CD14-positive monocyte (primary cell): ENCODE measurements around the gene CBLIF. TPM values are rescaled to one million over a fixed set of nuclear protein-coding genes. Genes with fewer than 3 reads are reported as not detected.
A peak's percentile ranks its signal among the peaks of the same experiment; 100 is the strongest.

Experiments
- DNase-seq, 3 donors: peaks; one replicate each; pipeline ENCODE4 v3.0.0-alpha.2; 2011 to 2022
- H2AFZ ChIP-seq: 2 replicates; pipeline ENCODE4 v1.6.0; 2012; ENCODE audit warnings: mild to moderate bottlenecking, low read depth, low read length, inconsistent platforms; ENCODE audit not compliant: insufficient read depth, poor library complexity, severe bottlenecking
- H3K27ac ChIP-seq, 2 donors: 1 replicate in 1 of 2; 2 replicates in 1 of 2; pipeline ENCODE4 v1.5.1; 2012 to 2013; ENCODE audit warnings: low read length in 2 of 2, control low read depth in 1 of 2, inconsistent platforms in 1 of 2, low read depth in 1 of 2, mild to moderate bottlenecking in 1 of 2
- H3K27me3 ChIP-seq, 2 donors: one replicate each; pipeline versions ENCODE4 v1.6.0 to v1.6.1; 2011 to 2013; ENCODE audit warnings: low read length in 2 of 2; ENCODE audit not compliant: control insufficient read depth in 2 of 2, insufficient read depth in 2 of 2
- H3K36me3 ChIP-seq, 2 donors: replicated peaks in 1 of 2; 1 replicate in 1 of 2; 2 replicates in 1 of 2; pipeline versions ENCODE4 v1.5.1 to v1.6.1; 2012 to 2013; ENCODE audit warnings: low read length in 2 of 2, control low read depth in 1 of 2, inconsistent platforms in 1 of 2, mild to moderate bottlenecking in 1 of 2; ENCODE audit not compliant: insufficient read depth in 2 of 2, control insufficient read depth in 1 of 2
- H3K4me1 ChIP-seq, 2 donors: 1 replicate in 1 of 2; 2 replicates in 1 of 2; pipeline versions ENCODE4 v1.5.1 to v1.6.1; 2012 to 2013; ENCODE audit warnings: low read length in 2 of 2, control low read depth in 1 of 2, inconsistent platforms in 1 of 2, mild to moderate bottlenecking in 1 of 2, moderate library complexity in 1 of 2; ENCODE audit not compliant: insufficient read depth in 2 of 2, control insufficient read depth in 1 of 2
- H3K4me2 ChIP-seq: replicated peaks from 2 replicates; pipeline ENCODE3; 2012; ENCODE audit warnings: low read length, moderate library complexity, mild to moderate bottlenecking; ENCODE audit not compliant: poor library complexity, severe bottlenecking; ENCODE audit errors: extremely low read depth
- H3K4me3 ChIP-seq, 3 experiments: fragments of 200-600 bp in 1 of 3; sonication (generic) in 1 of 3; replicated peaks in 1 of 3; 1 replicate in 2 of 3; 2 replicates in 1 of 3; pipeline ENCODE4 v1.5.1; 2011 to 2013; ENCODE audit warnings: low read length in 3 of 3, mild to moderate bottlenecking in 3 of 3, control low read depth in 2 of 3, low read depth in 2 of 3, inconsistent platforms in 1 of 3, moderate library complexity in 1 of 3
- H3K79me2 ChIP-seq: 2 replicates; pipeline ENCODE4 v1.6.0; 2012; ENCODE audit warnings: mild to moderate bottlenecking, control low read depth, inconsistent platforms, low read length, moderate library complexity; ENCODE audit not compliant: insufficient read depth
- H3K9ac ChIP-seq: 2 replicates; pipeline ENCODE4 v1.6.0; 2017; ENCODE audit warnings: low read length, mild to moderate bottlenecking; ENCODE audit not compliant: insufficient read depth, poor library complexity, severe bottlenecking
- H3K9me3 ChIP-seq, 2 donors: replicated peaks in 1 of 2; 1 replicate in 1 of 2; 2 replicates in 1 of 2; pipeline versions ENCODE4 v1.5.1 to v1.6.1; 2012 to 2013; ENCODE audit warnings: low read length in 2 of 2, control low read depth in 1 of 2; ENCODE audit not compliant: control insufficient read depth in 1 of 2, insufficient read depth in 1 of 2
- H4K20me1 ChIP-seq: 2 replicates; pipeline ENCODE4 v1.6.0; 2012; ENCODE audit warnings: mild to moderate bottlenecking, low read length, control low read depth, moderate library complexity; ENCODE audit not compliant: insufficient read depth
- H3K27ac Mint-ChIP-seq, 7 donors: one replicate each; pipeline ENCODE4 v1.8.0; 2020; ENCODE audit warnings: mild to moderate bottlenecking in 7 of 7, mixed read lengths in 7 of 7, moderate library complexity in 6 of 7, inconsistent platforms in 2 of 7
- H3K27me3 Mint-ChIP-seq, 3 donors: one replicate each; pipeline ENCODE4 v1.8.0; 2021 to 2022; ENCODE audit warnings: low read depth in 3 of 3, mild to moderate bottlenecking in 3 of 3, mixed read lengths in 3 of 3, moderate library complexity in 3 of 3, inconsistent platforms in 1 of 3
- H3K36me3 Mint-ChIP-seq, 2 donors: one replicate each; pipeline ENCODE4 v1.8.0; 2020; ENCODE audit warnings: mixed read lengths in 2 of 2, inconsistent platforms in 1 of 2, mild to moderate bottlenecking in 1 of 2
- H3K4me1 Mint-ChIP-seq: one replicate; pipeline ENCODE4 v1.8.0; 2020; ENCODE audit warnings: mild to moderate bottlenecking, mixed read lengths
- H3K4me3 Mint-ChIP-seq, 2 donors: one replicate each; pipeline ENCODE4 v1.8.0; 2020; ENCODE audit warnings: mild to moderate bottlenecking in 2 of 2, mixed read lengths in 2 of 2, moderate library complexity in 1 of 2
- H3K9me3 Mint-ChIP-seq, 7 donors: one replicate each; pipeline ENCODE4 v1.8.0; 2020 to 2022; ENCODE audit warnings: mixed read lengths in 7 of 7, mild to moderate bottlenecking in 6 of 7, moderate library complexity in 6 of 7, inconsistent platforms in 2 of 7
- CTCF ChIP-seq: fragments of 200-600 bp; IDR thresholded peaks from one replicate; pipeline ENCODE4 v1.8.0; 2022; ENCODE audit warnings: antibody characterized with exemption, mild to moderate bottlenecking
- WGBS: methylation state at CpG from one replicate; pipeline ENCODE4 v1.1.5; 2013; ENCODE audit warnings: missing lambda C conversion rate; ENCODE audit not compliant: insufficient coverage; 5-methylcytosine and 5-hydroxymethylcytosine counted together
- intact Hi-C, 2 donors: fragments of 100-400 bp; cut with micrococcal nuclease; formaldehyde crosslinking; loops; one replicate each; pipeline versions ENCODE4 v1.15.0 to v1.15.1; 2023
- polyA plus RNA-seq, 3 donors: library from polyadenylated mRNA; depleted of rRNA in 1 of 3; unstranded in 2 of 3; stranded (reverse) in 1 of 3; fragments of 300-500 nt in 2 of 3; fragments of >200 nt in 1 of 3; fragmentation: Illumina TruSeq in 2 of 3; gene quantifications; 1 replicate in 2 of 3; 2 replicates in 1 of 3; pipeline ENCODE4 v1.2.3, GENCODE V29; 2012 to 2021

CBLIF gene
- polyA plus RNA-seq, 3 donors = not detected

GRCh38 chr11:59810911-59811259 lies 34.4 kb downstream of the CBLIF start:
- Histone ChIP-seq H4K20me1 (no peaks in the 10 kb centered on the region), H3K4me1 (peaks cover 23 to 34% of the 10 kb centered on the region in 2 donors), H3K9me3 (no peaks in the 10 kb centered on the region), H3K27ac (peak overlapping the region; percentile 71 to 84), H3K9ac (peak overlapping the region; percentile 76), H3K36me3 (peaks cover 24 to 28% of the 10 kb centered on the region in 2 donors), H3K27me3 (no peaks in the 10 kb centered on the region), H3K4me2 (peak overlapping the region; percentile 94), H3K79me2 (peaks cover 21% of the 10 kb centered on the region), H2AFZ (peak overlapping the region; percentile 97), H3K4me3 (peak overlapping the region; percentile 69 to 88 (median 81))
- 13% methylated on average over 4 of the region's 8 CpGs for WGBS
- intact Hi-C loops = loop anchor here in 1 of 2 donors (5.0 kb wide), 1 partner anchor 144 kb away; the partner anchor contains the start of gene PATL1
- no peaks in the 10 kb centered on the region for H3K27me3 Mint-ChIP-seq
- peaks cover 0 to 3% (median 0%) of the 10 kb centered on the region in 7 donors for H3K9me3 Mint-ChIP-seq
- H3K4me3 Mint-ChIP-seq = peak overlapping the region; percentile 90 to 95
- peak overlapping the region; percentile 87 to 94 (median 92) for H3K27ac Mint-ChIP-seq
- H3K36me3 Mint-ChIP-seq = peaks cover 21 to 22% of the 10 kb centered on the region in 2 donors
- no peak for TF ChIP-seq CTCF
- H3K4me1 Mint-ChIP-seq = peaks cover 24% of the 10 kb centered on the region
- no peak for DNase-seq

GRCh38 chr11:59810189-59810910 lies 34.9 kb downstream of the CBLIF start, which contains the start of gene MRPL16:
Gene MRPL16, minus strand, starts transcription at chr11:59810778. Its CDS starts 120 bp downstream, at chr11:59810658.
- Histone ChIP-seq H3K9me3 (no peaks in the 10 kb centered on the region), H2AFZ (peak within 1 kb of the TSS; percentile 97), H3K4me2 (peak within 1 kb of the TSS; percentile 94), H3K36me3 (peaks cover 29 to 34% of the 10 kb centered on the region in 2 donors), H3K9ac (peak within 1 kb of the TSS; percentile 76), H3K27ac (peak within 1 kb of the TSS; percentile 71 to 84), H3K4me3 (peak within 1 kb of the TSS; percentile 69 to 88 (median 81)), H3K79me2 (peaks cover 21% of the 10 kb centered on the region), H4K20me1 (no peaks in the 10 kb centered on the region), H3K4me1 (peaks cover 23 to 34% of the 10 kb centered on the region in 2 donors), H3K27me3 (no peaks in the 10 kb centered on the region)
- Mint-ChIP-seq H3K27me3 (no peaks in the 10 kb centered on the region), H3K4me1 (peaks cover 24% of the 10 kb centered on the region), H3K36me3 (peaks cover 25 to 26% of the 10 kb centered on the region in 2 donors), H3K9me3 (peaks cover 0 to 3% (median 0%) of the 10 kb centered on the region in 7 donors), H3K4me3 (peak within 1 kb of the TSS; percentile 90 to 95), H3K27ac (peak within 1 kb of the TSS; percentile 87 to 94 (median 92))
- under 1% methylated on average over 49 of the region's 54 CpGs for WGBS
- TF ChIP-seq CTCF = no peak
- peak; percentile 83 to 88 (median 87) for DNase-seq
- intact Hi-C loops = loop anchor here in 1 of 2 donors (5.0 kb wide), 1 partner anchor 143 kb away; the partner anchor contains the start of gene PATL1
